Liver (tissue), 3 donors: ENCODE results near the gene BSDC1.
"Not testable (repeated sequence)": the region's sequence is repeated elsewhere in the genome, so short reads cannot be mapped to it uniquely, and the experiment has no call there.

Source experiments
- ATF3 ChIP-seq: IDR thresholded peaks from 2 replicates; pipeline ENCODE4 v1.6.1; 2016; ENCODE audit warnings: antibody characterized with exemption
- CTCF ChIP-seq: fragments of 150-350 bp; IDR thresholded peaks from 2 replicates; pipeline ENCODE4 v1.5.1; 2017; ENCODE audit warnings: improper control_type of control experiment, low read depth, low read length; ENCODE audit not compliant: missing input control
- EGR1 ChIP-seq, 2 donors: IDR thresholded peaks; 2 replicates each; pipeline ENCODE4 v1.6.1; 2016 to 2018; ENCODE audit warnings: antibody characterized with exemption in 2 of 2, low read depth in 2 of 2
- FOXA2 ChIP-seq: IDR thresholded peaks from 2 replicates; pipeline ENCODE4 v1.6.1; 2016; ENCODE audit warnings: antibody characterized with exemption
- GABPA ChIP-seq, 2 donors: IDR thresholded peaks in 1 of 2; conservative IDR thresholded peaks in 1 of 2; 2 replicates each; pipeline ENCODE4 v1.6.1; 2016; ENCODE audit warnings: antibody characterized with exemption in 2 of 2, mild to moderate bottlenecking in 1 of 2, moderate library complexity in 1 of 2
- JUND ChIP-seq, 2 donors: IDR thresholded peaks; 2 replicates each; pipeline ENCODE4 v1.6.1; 2016; ENCODE audit warnings: antibody characterized with exemption in 2 of 2
- MAX ChIP-seq: IDR thresholded peaks from 2 replicates; pipeline ENCODE4 v1.6.1; 2016; ENCODE audit warnings: antibody characterized with exemption
- NR2F2 ChIP-seq: IDR thresholded peaks from 2 replicates; pipeline ENCODE4 v1.6.1; 2016; ENCODE audit warnings: antibody characterized with exemption
- RAD21 ChIP-seq, 2 donors: IDR thresholded peaks; 2 replicates each; pipeline ENCODE4 v1.6.1; 2016; ENCODE audit warnings: antibody characterized with exemption in 2 of 2, mild to moderate bottlenecking in 2 of 2
- REST ChIP-seq: IDR thresholded peaks from 2 replicates; pipeline ENCODE4 v1.6.1; 2016; ENCODE audit warnings: antibody characterized with exemption, mild to moderate bottlenecking
- SP1 ChIP-seq: IDR thresholded peaks from 2 replicates; pipeline ENCODE4 v1.6.1; 2018; ENCODE audit warnings: antibody characterized with exemption, mild to moderate bottlenecking
- TAF1 ChIP-seq: conservative IDR thresholded peaks from 2 replicates; pipeline ENCODE4 v1.6.1; 2016; ENCODE audit warnings: antibody characterized with exemption, mild to moderate bottlenecking
- YY1 ChIP-seq: IDR thresholded peaks from 2 replicates; pipeline ENCODE4 v1.6.1; 2016; ENCODE audit warnings: antibody characterized with exemption, mild to moderate bottlenecking
- ZBTB33 ChIP-seq: IDR thresholded peaks from 2 replicates; pipeline ENCODE4 v1.6.1; 2016; ENCODE audit warnings: antibody characterized with exemption
- donor health status: healthy.
- donor health status: healthy.

- not testable (repeated sequence) for TF ChIP-seq CTCF; RAD21 (IDR thresholded peaks at IDR 0.05); JUND (IDR thresholded peaks at IDR 0.05); REST; GABPA (IDR thresholded peaks at IDR 0.05 in 1 of 2, conservative IDR thresholded peaks at IDR 0.05 in 1 of 2); ATF3; EGR1 (IDR thresholded peaks at IDR 0.05; ENCODE audit: low read depth in 2 of 2); TAF1; MAX; NR2F2; SP1; FOXA2; YY1; ZBTB33
These were observed 44.5 kb upstream of the BSDC1 start for GRCh38 chr1:32438777-32439176.
